Keratinocyte (primary cell): Measurements from ENCODE around the gene HNRNPAB.

ENCODE experiments used
- CTCF ChIP-seq, 3 experiments: IDR thresholded peaks in 1 of 3; conservative IDR thresholded peaks in 1 of 3; optimal IDR thresholded peaks in 1 of 3; 2 replicates in 2 of 3; 3 replicates in 1 of 3; pipeline versions ENCODE3 to v1.5.1; 2011; ENCODE audit warnings: low read length in 3 of 3, mild to moderate bottlenecking in 3 of 3, moderate library complexity in 2 of 3, control low read depth in 1 of 3, inconsistent platforms in 1 of 3; ENCODE audit not compliant: insufficient read depth in 2 of 3; ENCODE audit errors: extremely low read depth in 1 of 3
- EZH2 ChIP-seq: IDR thresholded peaks from one replicate; pipeline ENCODE4 v1.6.1; 2012; ENCODE audit warnings: inconsistent platforms, mild to moderate bottlenecking, low read length, moderate library complexity

- TF ChIP-seq CTCF (optimal IDR thresholded peaks at IDR 0.05 in 1 of 3, IDR thresholded peaks at IDR 0.05 in 1 of 3, conservative IDR thresholded peaks at IDR 0.05 in 1 of 3; ENCODE audit: extremely low read depth in 1 of 3, insufficient read depth in 2 of 3, low read length in 3 of 3) (no peak), EZH2 (no peak)
These were observed 1.4 kb downstream of the HNRNPAB start for GRCh38 chr5:178205749-178206047.
